Fibroblast of lung (primary cell): Measurements from ENCODE around the gene ABL1.
"Not testable (repeated sequence)": the region's sequence is repeated elsewhere in the genome, so short reads cannot be mapped to it uniquely, and the experiment has no call there.

Experiments
- EZH2 ChIP-seq: IDR thresholded peaks from 2 replicates; pipeline ENCODE4 v1.5.1; 2012; ENCODE audit warnings: low read length, control low read depth, mild to moderate bottlenecking; ENCODE audit errors: missing control alignments
- TF ChIP-seq, protein P1 (sequence below), 2 donors: IDR thresholded peaks in 1 of 2; conservative IDR thresholded peaks in 1 of 2; 1 replicate in 1 of 2; 2 replicates in 1 of 2; pipeline ENCODE4 v1.5.1; 2011 to 2012; ENCODE audit warnings: low read length in 2 of 2, control low read depth in 1 of 2, inconsistent platforms in 1 of 2, low read depth in 1 of 2, mild to moderate bottlenecking in 1 of 2

GRCh38 chr9:130794423-130794822, 40.6 kb upstream of the ABL1 start:
- TF ChIP-seq, protein P1, sequence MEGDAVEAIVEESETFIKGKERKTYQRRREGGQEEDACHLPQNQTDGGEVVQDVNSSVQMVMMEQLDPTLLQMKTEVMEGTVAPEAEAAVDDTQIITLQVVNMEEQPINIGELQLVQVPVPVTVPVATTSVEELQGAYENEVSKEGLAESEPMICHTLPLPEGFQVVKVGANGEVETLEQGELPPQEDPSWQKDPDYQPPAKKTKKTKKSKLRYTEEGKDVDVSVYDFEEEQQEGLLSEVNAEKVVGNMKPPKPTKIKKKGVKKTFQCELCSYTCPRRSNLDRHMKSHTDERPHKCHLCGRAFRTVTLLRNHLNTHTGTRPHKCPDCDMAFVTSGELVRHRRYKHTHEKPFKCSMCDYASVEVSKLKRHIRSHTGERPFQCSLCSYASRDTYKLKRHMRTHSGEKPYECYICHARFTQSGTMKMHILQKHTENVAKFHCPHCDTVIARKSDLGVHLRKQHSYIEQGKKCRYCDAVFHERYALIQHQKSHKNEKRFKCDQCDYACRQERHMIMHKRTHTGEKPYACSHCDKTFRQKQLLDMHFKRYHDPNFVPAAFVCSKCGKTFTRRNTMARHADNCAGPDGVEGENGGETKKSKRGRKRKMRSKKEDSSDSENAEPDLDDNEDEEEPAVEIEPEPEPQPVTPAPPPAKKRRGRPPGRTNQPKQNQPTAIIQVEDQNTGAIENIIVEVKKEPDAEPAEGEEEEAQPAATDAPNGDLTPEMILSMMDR (conservative IDR thresholded peaks at IDR 0.05 in 1 of 2, IDR thresholded peaks at IDR 0.05 in 1 of 2; ENCODE audit: low read depth in 1 of 2, low read length in 2 of 2): not testable (repeated sequence)
- not testable (repeated sequence) for TF ChIP-seq EZH2
